HG03060 (cell line): ENCODE results near the gene PCDHGA4.
"Not testable (repeated sequence)": the region's sequence is repeated elsewhere in the genome, so short reads cannot be mapped to it uniquely, and the experiment has no call there.

Source experiments
- ATAC-seq: cut with Tn5 transposase; IDR thresholded peaks from one replicate; pipeline ENCODE4 v1.9.1; 2021; ENCODE audit warnings: low read depth, moderate number of reproducible peaks; ENCODE audit not compliant: unreplicated experiment

Gene PCDHGA4

GRCh38 chr5:141382469-141383294 is 27.9 kb downstream of the PCDHGA4 start, which contains the start of gene PCDHGA7:
Gene PCDHGA7 (plus strand): TSS chr5:141382742. CDS start chr5:141382900, 158 bp downstream.
- no peak for ATAC-seq

- no peak for ATAC-seq
These were observed 28.5 kb downstream of the PCDHGA4 start for GRCh38 chr5:141383345-141383744.

GRCh38 chr5:141384471-141385267 is 29.8 kb downstream of the PCDHGA4 start:
- no peak for ATAC-seq

- not testable (repeated sequence) for ATAC-seq
These were observed 32.9 kb downstream of the PCDHGA4 start, which contains the start of gene PCDHGB4 for GRCh38 chr5:141387557-141388311. Gene PCDHGB4 (plus strand): TSS chr5:141387698. CDS start chr5:141387885, 187 bp downstream.

- ATAC-seq = no peak
These were observed 33.8 kb downstream of the PCDHGA4 start for GRCh38 chr5:141388661-141389060.

GRCh38 chr5:141389153-141390042 is 34.6 kb downstream of the PCDHGA4 start:
- ATAC-seq = no peak

- ATAC-seq = no peak
These were observed 37.8 kb downstream of the PCDHGA4 start, which contains the start of gene PCDHGA8 for GRCh38 chr5:141392429-141393198. Gene PCDHGA8 (plus strand): TSS chr5:141392633. CDS start chr5:141392814, 181 bp downstream.

GRCh38 chr5:141393267-141393666 is 38.4 kb downstream of the PCDHGA4 start:
- ATAC-seq = no peak

- ATAC-seq = not testable (repeated sequence)
These were observed 39.8 kb downstream of the PCDHGA4 start for GRCh38 chr5:141394401-141395187.

GRCh38 chr5:141397756-141398551 is 43.1 kb downstream of the PCDHGA4 start, which contains the start of gene PCDHGB5:
Gene PCDHGB5 (plus strand): TSS chr5:141397947. CDS start chr5:141398128, 181 bp downstream.
- ATAC-seq = peak; percentile 86

GRCh38 chr5:141398608-141399007 is 43.8 kb downstream of the PCDHGA4 start:
- ATAC-seq = no peak

GRCh38 chr5:141399555-141400258 is 44.9 kb downstream of the PCDHGA4 start:
- no peak for ATAC-seq

- ATAC-seq = no peak
These were observed 47.9 kb downstream of the PCDHGA4 start, which contains the start of gene PCDHGA9 for GRCh38 chr5:141402553-141403243. Gene PCDHGA9 (plus strand): TSS chr5:141402778. CDS start chr5:141402953, 175 bp downstream.

- ATAC-seq = no peak
These were observed 48.6 kb downstream of the PCDHGA4 start for GRCh38 chr5:141403387-141403786.
